NCI-H460 (cell line): ENCODE data around the gene ATG7. TPM values are rescaled to one million over a fixed set of nuclear protein-coding genes. Genes with fewer than 3 reads are reported as not detected.
"Not testable (repeated sequence)": the region's sequence is repeated elsewhere in the genome, so short reads cannot be mapped to it uniquely, and the experiment has no call there.

Source experiments
- DNase-seq: peaks from one replicate; pipeline ENCODE4 v3.0.0-alpha.2; 2016; ENCODE audit warnings: low read depth; ENCODE audit errors: extremely low read depth
- total RNA-seq: library from RNA; depleted of rRNA; stranded (reverse); fragments of >200 nt; shearing (Covaris generic); gene quantifications from 2 replicates; pipeline ENCODE4 v1.2.3, GENCODE V29; 2014

ATG7 gene
- total RNA-seq, 1 experiment from 2014 or later = 31.9 TPM

DNA sequence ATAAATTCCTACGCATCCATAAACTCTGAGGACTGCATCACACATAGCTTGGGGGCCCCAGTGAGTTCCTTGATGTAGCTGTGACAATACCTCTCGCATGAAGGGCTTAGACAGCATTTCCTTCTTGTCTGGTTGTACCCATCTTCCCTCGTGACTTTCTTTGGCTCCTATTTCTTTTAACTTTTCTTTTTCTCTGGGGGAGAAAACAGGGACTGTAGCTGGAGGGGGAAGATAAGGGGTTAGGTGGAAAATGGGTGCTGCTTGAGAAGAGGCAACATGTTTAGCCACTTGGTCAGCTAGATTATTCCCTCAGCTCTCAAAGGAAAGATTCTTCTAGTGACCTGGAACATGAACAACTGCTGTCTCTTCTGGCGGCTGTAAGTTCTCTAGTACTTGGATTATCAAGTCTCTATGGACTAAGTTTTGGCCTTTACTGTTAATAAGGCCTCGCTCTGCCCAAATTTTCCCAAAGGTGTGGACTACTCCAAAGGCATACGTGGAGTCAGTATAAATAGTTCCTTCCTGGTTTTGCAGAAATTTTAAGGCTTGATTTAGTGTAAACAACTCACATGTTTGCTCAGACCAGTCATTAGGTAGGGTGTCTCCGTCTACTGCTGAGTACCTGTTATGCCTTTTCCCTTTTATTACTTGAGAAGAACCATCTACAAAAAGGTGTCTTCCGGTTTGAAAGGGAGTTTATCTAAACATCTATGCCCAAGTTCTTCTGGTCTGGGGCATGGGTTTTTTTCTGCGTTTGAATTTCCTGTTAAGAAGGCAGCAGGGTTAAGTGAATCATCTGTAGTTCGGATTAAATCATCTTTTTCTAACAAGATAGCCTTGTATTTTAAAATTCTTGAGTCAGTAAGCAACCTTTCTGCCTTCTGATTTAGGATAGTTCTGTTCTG is 21.0 kb upstream of the ATG7 start:
- DNase-seq = no peak

DNA sequence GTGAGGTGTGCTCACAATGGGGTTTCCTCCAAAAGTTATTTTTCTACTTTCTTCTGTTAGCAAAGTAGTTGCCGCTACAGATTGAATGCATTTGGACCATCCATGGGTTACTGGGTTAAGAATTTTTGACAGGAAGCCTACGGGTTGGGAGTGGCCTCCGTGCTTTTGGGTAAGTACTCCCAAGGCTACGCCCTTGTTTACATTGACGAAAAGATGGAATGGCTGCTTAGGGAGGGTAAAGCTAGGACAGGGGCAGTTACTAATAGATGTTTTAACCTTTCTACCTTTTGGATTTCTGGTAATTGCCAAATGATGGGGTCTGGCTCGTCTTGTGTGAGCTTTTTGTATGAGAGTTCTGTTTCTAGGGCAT is 20.4 kb upstream of the ATG7 start:
- DNase-seq = no peak

DNA sequence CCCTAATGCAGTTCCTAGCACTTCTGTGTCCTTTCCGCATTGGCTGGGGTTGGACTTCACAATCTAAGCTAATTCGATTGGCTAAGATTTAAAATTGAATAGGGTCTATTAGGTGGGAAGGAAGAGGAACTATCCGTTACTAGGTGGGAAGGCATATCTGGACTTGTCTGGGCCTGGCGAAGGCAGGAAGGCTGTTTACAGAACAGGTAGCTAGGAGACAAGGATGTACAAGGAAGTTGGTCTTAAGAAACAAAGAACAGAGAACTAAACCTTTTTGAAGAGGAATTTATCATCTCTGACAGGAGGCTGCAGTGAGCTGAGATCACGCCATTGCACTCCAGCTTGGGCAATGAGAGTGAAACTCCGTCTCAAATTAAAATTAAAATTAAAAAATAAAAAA is 17.3 kb upstream of the ATG7 start:
- DNase-seq = no peak

DNA sequence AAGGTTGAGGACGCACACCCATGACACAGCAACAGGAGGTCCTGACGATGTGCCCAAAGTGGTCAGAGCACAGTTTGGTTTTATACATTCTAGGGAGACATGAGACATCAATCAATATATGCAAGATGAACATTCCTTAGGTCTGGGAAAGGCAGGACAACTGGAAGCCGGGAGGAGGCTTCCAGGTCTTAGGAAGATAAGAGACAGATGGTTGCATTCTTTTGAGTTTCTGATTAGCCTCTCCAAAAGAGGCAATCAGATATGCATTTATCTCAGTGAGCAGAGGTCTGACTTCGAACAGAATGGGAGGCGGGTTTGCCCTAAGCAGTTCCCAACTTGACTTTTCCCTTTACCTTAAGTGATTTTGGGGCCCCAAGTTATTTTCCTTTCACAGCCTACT is 16.7 kb upstream of the ATG7 start:
- not testable (repeated sequence) for DNase-seq

DNA sequence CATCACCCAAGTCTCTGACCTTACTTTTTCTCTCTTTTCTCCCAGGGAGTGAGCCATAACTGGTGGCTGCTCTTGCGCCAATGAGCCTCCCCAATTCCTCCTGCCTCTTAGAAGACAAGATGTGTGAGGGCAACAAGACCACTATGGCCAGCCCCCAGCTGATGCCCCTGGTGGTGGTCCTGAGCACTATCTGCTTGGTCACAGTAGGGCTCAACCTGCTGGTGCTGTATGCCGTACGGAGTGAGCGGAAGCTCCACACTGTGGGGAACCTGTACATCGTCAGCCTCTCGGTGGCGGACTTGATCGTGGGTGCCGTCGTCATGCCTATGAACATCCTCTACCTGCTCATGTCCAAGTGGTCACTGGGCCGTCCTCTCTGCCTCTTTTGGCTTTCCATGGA is 13.2 kb upstream of the ATG7 start:
- no peak for DNase-seq

DNA sequence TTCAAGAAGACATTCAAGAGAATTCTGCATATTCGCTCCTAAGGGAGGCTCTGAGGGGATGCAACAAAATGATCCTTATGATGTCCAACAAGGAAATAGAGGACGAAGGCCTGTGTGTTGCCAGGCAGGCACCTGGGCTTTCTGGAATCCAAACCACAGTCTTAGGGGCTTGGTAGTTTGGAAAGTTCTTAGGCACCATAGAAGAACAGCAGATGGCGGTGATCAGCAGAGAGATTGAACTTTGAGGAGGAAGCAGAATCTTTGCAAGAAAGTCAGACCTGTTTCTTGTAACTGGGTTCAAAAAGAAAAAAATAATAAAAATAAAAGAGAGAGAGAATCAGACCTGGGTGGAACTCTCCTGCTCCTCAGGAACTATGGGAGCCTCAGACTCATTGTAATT is 11.7 kb upstream of the ATG7 start:
- DNase-seq = no peak

DNA sequence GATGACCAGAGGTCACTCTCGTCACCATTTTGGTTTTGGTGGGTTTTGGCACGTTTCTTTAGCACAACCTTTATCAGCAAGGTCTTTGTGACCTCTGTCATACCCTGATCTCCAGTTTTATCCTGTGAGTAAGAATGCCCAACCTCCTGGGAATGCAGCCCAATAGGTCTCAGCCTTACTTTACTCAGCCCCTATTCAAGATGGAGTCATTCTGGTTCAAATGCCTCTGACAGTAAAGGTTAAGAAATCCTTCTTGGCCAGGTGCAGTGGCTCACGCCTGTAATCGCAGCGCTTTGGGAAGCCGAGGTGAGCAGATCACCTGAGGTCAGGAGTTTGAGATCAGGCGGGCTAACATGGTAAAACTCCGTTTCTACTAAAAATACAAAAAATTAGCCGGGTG is 3.2 kb upstream of the ATG7 start:
- DNase-seq = no peak

DNA sequence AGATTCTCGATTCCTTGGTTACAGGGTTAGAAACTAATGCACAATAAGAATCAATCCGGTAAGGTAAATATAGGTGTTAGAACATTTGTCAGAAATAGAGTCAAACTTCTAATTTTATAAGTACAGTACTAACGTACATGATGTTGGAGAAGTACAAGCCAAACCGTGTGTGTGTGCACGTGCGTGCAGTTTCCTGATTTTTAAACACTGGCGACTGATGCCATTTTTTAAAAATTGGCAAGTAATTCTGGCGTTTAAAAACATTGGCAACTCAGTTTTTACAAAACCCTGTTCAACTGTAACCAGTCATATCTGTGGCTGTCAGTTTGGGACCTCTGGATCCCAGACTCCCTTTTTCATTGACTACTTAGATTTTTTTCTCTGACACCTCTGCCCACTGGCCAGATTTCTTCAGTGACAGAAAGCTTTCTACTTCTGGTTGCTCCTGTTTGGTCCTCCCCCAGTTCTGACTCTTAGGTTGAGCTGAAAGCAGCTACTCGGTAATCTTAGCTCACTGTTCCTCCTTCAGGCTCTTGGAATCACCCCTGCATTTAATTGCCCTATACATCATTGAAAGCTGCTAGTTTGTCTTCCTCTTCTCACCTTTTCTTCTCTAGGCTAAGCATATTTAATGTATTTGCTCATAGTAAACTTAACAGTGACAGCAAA is 843 bp downstream of the ATG7 start:
- DNase-seq = no peak

DNA sequence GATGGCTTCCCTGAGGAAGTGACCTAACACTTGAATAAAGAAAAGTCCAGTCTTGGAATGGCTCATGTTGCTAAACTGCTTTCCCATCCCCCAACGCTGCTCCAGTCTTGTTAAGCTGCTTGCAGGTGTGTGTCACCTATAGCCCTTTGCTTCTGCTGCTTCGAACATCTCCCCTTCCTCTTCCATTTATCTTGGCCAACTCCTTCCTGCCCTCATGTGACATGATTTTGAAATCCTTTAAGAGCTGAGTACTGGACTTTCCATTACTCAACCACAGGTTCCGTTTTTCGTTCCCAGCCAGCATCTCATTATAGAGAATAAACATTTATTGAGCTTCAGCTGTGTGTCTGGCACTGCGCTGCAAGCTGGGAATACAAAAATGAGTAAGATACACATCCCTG is 1.7 kb downstream of the ATG7 start:
- no peak for DNase-seq

DNA sequence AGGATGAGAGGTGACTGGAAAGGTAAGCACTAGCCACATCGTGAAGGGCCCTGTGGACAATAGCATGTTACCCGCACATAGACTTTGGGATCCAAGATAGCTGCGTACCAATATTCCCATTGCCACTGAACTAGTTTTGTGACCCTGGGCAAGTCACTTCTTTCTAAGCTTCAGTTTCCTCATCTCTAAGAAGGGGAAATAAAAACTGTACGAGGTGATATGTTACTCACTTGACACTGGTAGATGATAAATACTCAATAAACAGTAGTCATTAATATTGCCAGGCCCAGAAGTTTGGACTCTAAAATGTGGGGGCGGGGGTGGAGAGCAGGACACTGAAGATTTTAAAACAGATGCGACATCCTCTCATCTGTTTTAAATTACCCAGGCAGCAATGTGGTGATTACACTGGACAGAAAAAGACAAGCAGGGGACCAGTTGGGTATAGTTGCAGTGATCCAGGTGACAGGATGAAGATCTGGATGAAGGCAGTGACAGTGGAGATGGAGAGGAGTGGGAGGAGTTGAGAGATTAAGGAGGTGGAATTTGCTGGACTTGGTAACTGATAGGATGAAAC is 2.5 kb downstream of the ATG7 start:
- no peak for DNase-seq

DNA sequence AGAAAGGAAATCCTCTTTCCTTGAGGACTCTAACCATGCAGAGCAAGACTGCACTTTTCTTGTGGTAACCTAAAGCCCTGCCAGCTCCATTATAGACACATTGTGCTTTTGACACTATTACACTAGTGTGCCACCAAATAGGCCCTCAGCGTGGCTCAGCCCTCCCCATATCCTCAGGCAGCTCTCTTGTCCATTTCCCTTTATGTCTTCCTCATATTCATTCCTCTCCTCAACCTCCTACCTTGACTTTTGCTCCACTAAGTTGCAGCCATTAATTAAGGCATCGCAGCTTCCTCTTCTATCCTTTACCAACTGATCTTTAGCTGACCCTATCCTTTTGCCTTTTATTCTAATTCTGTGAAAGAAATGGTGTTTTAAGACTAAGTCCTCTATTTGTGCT is 3.7 kb downstream of the ATG7 start:
- DNase-seq = no peak

DNA sequence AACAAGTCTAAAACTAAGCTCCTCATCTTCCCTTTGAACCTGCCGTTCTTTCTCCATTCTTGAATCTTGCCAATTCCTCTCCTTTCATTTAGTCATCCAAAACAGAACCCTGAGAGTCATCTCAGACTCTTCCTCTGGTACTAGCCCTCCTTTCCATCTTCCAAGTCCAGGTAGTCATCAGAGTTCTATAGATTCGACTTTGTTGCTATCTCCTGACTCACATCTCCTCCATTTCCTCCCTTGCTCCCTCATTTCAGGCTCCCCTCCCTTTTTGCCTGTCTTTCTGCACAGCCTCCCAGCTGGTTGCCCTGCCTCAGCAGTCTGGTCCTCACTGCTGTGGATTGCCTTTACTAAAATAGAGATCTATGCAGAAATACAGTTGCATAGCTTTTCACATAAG is 4.7 kb downstream of the ATG7 start:
- DNase-seq = no peak

DNA sequence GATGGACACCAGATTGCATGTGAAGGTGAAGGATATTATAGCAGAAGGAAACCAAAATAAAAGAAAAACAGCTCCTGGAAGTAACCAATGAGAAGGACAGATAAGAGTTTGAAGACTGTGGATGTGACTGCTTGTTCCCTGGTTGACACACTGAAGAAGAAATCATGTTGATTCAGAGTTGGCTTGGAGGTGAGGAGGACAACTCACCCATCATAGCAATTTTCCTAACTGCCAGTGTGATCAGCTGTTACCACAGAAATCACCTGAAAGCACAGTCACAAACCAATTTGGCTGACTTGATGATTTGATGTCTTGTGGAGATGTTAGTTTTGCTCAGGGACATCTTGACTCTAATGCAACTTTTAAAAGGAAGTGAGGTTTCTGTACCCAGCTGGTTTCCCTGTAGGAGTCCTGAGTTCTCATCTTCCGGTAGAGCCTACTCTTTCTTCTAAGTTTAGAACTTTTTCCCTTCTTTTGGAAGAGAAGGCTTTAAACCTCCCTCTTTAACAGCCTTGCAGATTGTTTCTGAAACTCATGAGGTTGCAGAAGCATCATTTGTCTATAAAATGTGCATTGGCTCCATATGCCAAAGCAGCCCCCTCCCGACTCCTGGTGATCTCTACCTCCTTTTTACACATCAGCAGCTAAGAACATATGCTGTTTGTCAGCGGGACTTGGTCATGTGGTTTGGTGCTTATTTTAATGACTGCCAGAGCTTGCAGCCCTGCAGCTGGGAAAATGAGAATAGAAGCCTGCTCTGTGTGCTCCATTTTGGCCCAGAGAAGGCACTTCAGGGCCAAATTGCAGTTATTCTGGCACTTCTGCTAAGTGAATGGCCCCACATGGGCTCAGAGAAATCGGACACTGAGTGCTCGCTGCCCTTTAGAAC is 10.3 kb downstream of the ATG7 start:
- DNase-seq = no peak

DNA sequence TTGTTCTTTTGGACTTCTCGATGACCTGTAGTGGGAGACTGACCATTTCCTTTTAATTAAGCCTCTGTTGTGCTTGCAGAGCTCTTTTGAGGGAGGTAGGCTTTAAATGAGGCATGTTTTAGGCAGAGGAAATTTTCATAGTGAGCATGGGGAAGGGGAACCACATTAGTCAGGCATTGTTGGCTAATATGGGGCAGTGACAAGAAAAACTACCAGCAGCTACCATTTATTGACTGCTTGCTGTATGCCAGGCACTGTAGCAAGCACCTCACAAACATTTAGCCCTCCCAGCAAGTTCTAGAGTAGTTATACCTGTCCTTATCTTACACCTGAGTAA is 10.9 kb downstream of the ATG7 start:
- no peak for DNase-seq

DNA sequence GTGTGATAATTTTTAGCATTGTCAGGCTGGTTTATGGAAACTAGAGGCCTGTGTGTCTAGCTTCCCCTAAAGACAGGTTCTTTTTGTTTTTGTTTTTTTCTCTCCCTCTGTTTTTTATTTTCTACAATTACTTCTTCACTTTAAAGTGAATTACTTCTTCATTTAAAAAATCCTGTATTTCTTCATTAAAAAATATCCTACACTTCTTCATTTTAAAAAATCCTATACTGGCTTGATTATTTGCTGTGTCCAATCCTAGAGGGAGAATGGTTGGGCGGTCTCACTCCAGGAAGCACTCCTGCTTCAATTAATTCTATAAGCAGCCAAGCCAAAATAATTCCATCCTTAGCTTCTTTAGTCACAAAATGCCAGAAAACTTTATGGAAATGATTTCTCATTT is 11.8 kb downstream of the ATG7 start:
- DNase-seq = no peak

DNA sequence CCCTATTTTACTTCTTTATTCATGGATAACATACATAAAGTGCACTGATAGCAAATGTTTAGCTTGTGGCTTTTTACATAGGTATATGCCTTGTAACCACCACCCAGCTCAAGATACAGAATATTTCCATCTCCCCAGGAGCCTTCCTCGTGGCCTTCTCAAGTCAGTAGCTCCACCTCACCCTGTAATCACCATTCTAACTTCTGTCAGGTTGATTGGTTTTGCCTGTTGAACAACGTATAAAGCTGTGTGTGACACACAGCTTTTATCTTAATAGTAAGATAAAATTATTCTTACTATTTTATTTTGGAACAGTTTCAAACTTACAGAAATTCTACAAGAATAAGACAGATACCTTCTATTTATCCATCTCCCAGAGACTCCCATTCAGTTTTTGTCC is 13.3 kb downstream of the ATG7 start:
- DNase-seq = no peak

DNA sequence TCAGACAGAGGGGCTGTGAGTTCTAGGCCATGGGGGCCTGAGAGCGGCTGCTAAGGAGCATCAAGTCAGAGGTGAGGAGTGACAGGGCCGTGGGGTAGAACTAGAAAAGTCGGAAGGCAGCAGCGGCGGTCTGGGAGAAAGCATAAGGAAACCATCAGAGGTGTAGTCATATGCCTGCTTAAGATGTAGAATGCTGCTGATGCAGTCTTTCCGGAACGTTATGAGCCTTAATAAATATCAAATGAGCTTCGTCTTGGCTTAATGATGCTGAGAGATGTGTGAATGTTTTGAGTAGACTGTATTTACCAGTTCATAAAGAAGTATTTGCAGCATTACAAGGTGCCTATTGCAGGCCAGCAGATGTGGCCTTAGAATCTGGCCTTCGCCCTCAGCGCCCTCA is 15.2 kb downstream of the ATG7 start:
- DNase-seq = no peak

DNA sequence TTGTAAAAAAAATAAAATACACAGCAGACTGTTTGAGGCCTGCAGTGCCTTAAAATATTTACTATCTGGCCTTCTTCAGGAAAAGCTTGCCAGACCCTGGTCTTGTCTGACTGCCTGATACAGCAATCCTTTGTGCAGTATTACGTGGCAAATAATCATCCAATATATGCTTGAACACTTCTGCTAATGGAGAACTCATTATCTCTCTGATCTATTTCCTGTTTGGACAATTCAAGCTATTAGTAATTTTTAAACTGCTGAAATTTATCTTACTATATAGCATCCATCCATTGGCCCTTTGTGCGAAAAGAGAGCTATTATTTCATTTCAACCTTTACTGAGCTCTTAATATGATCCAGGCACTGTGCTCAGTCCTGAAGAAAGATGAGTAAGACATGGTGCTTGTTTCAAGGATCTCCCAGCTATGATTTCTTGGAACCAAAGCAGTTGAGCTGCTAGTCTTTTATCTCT is 15.9 kb downstream of the ATG7 start:
- no peak for DNase-seq

DNA sequence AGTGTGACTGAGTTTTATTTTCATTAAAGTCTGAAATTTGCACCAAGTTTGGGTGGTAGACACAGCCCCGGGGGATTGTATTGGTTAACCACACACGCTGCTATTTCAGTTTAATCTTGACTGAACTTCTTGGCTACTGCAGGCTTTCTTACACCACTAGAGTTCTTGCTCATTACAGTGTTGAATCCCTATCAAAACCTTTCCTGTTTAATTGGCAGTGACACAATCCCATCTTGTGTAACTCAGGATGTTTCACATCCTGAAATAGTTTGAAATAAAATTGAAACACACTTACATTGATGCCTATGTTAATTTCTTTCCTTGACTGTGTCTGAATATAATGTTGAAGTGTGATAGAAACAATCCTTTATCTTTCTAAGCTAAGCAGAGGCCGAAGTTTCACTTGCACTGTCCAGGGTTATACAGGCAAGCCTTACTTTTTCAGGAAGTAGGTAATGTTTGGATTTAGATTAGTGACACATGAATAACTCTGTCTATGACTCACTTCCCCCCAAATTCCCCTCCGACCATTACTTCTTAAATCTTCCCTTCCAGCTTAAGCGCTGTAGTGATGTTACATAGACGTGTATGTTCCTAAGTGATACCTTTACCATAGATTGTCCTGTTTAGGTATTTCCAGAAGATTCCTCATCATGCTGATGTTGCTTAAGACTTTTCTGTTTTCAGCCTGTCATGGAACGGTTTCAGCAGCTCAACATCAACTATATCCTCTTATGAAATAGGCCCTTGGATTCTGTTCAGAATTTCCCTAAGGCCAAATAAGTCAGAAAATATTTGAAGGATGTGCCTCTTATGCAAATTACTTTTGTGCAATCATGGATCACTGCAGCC is 16.8 kb downstream of the ATG7 start:
- DNase-seq = peak; percentile 69

DNA sequence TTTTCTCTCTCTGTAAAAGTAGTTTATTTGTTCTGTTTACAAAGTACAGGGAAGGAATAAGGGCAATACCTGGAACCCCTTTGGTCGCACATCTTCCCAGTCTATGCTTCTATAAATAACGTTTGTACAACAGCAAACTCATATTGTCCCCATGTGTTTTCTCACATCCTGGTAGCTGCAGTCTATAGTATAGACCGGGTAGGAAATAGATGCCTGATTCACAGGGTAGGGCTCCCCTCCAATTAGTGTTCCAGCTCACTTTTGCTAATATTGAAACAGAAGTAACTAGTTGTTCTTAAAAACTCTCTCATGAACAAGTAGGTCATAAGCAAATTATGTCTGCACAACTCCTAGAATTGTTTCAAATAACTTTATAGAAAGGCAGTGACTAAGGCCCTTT is 17.7 kb downstream of the ATG7 start:
- no peak for DNase-seq
